ENCODE measurements around the gene FAM3D. TPM values are rescaled to one million over a fixed set of nuclear protein-coding genes. Genes with fewer than 3 reads are reported as not detected.
"Not testable (repeated sequence)": the region's sequence is repeated elsewhere in the genome, so short reads cannot be mapped to it uniquely, and the experiment has no call there.

The FAM3D gene
- 0.68 TPM for polyA plus RNA-seq (2012; ENCODE audit: insufficient read depth, insufficient read length, low read depth)

DNA sequence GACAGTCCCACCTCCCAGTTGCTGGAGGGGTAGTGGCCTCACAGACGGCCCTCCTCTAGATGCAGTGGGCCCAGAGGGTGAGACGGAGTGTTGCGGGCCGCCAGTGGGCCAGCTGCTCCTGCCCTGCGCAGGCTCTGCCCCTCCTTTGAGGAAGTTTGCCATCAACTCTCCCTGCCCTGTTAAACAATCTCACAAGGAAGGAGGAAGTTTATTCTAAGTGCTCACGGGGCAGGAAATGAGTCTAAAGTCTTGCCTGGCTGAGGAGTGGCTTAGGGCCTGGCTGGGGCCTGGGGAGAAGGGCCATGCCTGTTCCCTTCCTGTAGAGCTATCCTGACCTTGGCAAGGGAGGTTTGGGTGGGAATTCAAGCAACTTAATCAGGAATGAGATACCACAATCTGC lies at the start of gene FAM3D:
Gene FAM3D (minus strand): TSS at position 92 of the 400 bp plus-strand sequence. CDS start 11,211 bp downstream, outside the sequence.
- Histone ChIP-seq H3K9me3 (no peaks in the 10 kb centered on the region), H3K27me3 (no peaks in the 10 kb centered on the region), H3K4me3 (ENCODE audit: low read depth, low read length) (no peak within 1 kb of the TSS), H3K36me3 (no peaks in the 10 kb centered on the region), H3K4me1 (no peaks in the 10 kb centered on the region)
- no peak for DNase-seq
- no peak for TF ChIP-seq CTCF (IDR thresholded peaks at IDR 0.05; ENCODE audit: low read depth, low read length)

GRCh38 chr3:58713715-58714401 lies 47.3 kb upstream of the FAM3D start:
- no peak for DNase-seq

DNA sequence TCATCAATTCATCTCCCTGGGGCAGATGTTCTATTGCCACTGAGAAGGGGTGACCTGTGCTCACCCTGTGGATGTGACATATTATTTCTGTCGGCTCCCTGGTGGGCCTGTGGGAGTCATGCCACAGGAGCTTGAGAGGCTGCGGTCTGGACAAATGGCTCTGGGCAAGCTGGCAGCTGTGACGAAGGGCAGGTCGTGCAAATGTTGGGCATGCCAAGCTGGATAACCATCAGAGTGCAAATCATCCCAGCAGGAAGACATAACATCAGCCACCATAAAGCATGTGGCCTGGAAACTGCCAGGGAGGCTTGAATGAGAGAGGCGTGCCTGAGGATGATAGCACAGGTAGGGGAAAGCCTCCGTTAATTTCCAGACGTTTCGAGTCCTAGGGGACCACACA lies 45.3 kb upstream of the FAM3D start:
- Histone ChIP-seq H3K4me3 (ENCODE audit: low read depth, low read length) (no peak overlapping the region), H3K9me3 (no peaks in the 10 kb centered on the region), H3K27me3 (no peaks in the 10 kb centered on the region), H3K36me3 (no peaks in the 10 kb centered on the region), H3K4me1 (no peaks in the 10 kb centered on the region)
- no peak for TF ChIP-seq CTCF (IDR thresholded peaks at IDR 0.05; ENCODE audit: low read depth, low read length)
- no peak for DNase-seq

More at GRCh38 chr3:58713715-58714401, 47.3 kb upstream of the FAM3D start:
- no peaks in the 10 kb centered on the region for H3K4me1 ChIP-seq
- H3K36me3 ChIP-seq, result no peaks in the 10 kb centered on the region
- TF ChIP-seq CTCF (IDR thresholded peaks at IDR 0.05; ENCODE audit: low read depth, low read length), result no peak
- H3K9me3 ChIP-seq, result no peaks in the 10 kb centered on the region
- H3K4me3 ChIP-seq (ENCODE audit: low read depth, low read length), result no peak overlapping the region
- no peaks in the 10 kb centered on the region for H3K27me3 ChIP-seq

GRCh38 chr3:58708983-58709382 lies 42.4 kb upstream of the FAM3D start:
- not testable (repeated sequence) for H3K4me1 ChIP-seq; H3K27me3 ChIP-seq; H3K36me3 ChIP-seq; H3K9me3 ChIP-seq; DNase-seq; H3K4me3 ChIP-seq (ENCODE audit: low read depth, low read length)

DNA sequence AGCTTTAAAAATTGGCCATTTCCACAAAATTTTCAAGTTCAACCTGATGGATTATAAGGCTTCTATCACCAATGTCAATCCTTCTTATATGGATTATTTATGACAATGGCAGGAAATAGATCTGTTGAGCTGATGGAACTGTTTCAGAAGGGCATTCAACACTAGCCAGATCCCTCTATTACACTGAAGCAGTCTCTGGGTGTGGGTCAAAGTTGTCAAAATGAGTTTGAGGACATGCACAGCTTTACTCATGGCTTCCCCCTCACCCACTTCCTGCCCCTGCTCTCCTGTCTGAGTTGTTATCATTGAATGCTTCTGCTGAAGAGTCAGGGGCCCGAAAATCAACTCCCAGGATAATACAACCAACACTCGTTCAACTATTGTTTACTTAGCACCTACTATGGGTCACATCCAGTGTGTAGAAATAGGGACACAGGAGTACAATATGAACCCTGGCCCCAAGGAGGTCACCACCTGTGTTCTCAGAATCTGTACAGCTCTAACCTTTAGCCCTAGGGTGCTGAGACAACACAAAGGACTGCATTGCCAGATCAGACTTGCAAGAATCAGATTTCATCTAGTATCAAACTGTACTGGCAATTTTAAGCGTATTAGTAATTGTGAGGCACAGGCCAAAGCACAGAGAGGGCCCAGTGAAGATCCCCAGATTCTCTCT lies 41.7 kb upstream of the FAM3D start:
- H3K36me3 ChIP-seq, result no peaks in the 10 kb centered on the region
- TF ChIP-seq CTCF (IDR thresholded peaks at IDR 0.05; ENCODE audit: low read depth, low read length), result no peak
- H3K4me3 ChIP-seq (ENCODE audit: low read depth, low read length), result no peak overlapping the region
- no peak for DNase-seq
- no peaks in the 10 kb centered on the region for H3K4me1 ChIP-seq
- H3K9me3 ChIP-seq, result no peaks in the 10 kb centered on the region
- H3K27me3 ChIP-seq, result no peaks in the 10 kb centered on the region

DNA sequence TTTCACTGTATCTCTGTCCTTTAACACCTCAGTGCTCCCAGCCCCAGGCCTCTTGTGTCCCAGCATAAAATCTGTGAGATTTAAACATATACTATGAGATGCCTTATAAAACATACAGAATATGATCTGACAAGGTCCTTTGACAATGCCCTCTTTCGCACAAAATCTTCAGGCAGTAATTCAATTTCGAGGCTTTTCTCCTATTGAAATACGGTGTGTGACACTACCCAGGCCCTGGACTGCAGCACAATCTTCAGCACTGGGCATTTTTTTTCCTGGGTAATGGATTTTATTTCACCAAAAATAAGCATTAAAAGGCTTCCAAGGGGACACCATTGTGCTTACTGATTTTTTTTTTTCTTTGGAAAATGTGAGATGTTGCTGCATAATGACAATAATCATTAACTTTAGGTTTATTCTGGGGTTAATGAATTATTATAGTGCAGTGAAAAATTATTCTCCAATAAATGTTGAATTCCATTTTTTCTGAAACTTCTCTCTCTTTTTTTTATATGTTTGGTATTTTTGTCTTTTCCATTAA lies 40.9 kb upstream of the FAM3D start:
- H3K4me3 ChIP-seq (ENCODE audit: low read depth, low read length), result no peak overlapping the region
- no peaks in the 10 kb centered on the region for H3K9me3 ChIP-seq
- no peaks in the 10 kb centered on the region for H3K36me3 ChIP-seq
- no peaks in the 10 kb centered on the region for H3K27me3 ChIP-seq
- H3K4me1 ChIP-seq, result no peaks in the 10 kb centered on the region
- TF ChIP-seq CTCF (IDR thresholded peaks at IDR 0.05; ENCODE audit: low read depth, low read length), result no peak
- no peak for DNase-seq
